Nephron progenitor cell (in vitro differentiated cells): ENCODE data around the gene ZNF14.

Experiments
- DNase-seq: peaks from one replicate; pipeline ENCODE4 v3.0.0; 2021
- H3K27ac Mint-ChIP-seq: 2 replicates; pipeline ENCODE4 v1.8.0; 2021; ENCODE audit warnings: mild to moderate bottlenecking, moderate library complexity, mixed read lengths
- H3K27me3 Mint-ChIP-seq: 2 replicates; pipeline ENCODE4 v1.8.0; 2021; ENCODE audit warnings: mild to moderate bottlenecking, low read depth, mixed read lengths; ENCODE audit not compliant: poor library complexity
- H3K36me3 Mint-ChIP-seq: 2 replicates; pipeline ENCODE4 v1.8.0; 2021; ENCODE audit warnings: low read depth, mixed read lengths
- H3K4me1 Mint-ChIP-seq: 2 replicates; pipeline ENCODE4 v1.8.0; 2021; ENCODE audit warnings: mixed read lengths
- H3K4me3 Mint-ChIP-seq: 2 replicates; pipeline ENCODE4 v1.8.0; 2021; ENCODE audit warnings: mild to moderate bottlenecking, moderate library complexity, mixed read lengths
- H3K9me3 Mint-ChIP-seq: 2 replicates; pipeline ENCODE4 v1.8.0; 2021; ENCODE audit warnings: mild to moderate bottlenecking, moderate library complexity, mixed read lengths
- TF ChIP-seq, protein P1 (sequence below): fragments of 200-600 bp; sonication (generic); IDR thresholded peaks from 2 replicates; pipeline ENCODE4 v1.5.0; 2021; ENCODE audit warnings: antibody characterized with exemption

The ZNF14 gene

DNA sequence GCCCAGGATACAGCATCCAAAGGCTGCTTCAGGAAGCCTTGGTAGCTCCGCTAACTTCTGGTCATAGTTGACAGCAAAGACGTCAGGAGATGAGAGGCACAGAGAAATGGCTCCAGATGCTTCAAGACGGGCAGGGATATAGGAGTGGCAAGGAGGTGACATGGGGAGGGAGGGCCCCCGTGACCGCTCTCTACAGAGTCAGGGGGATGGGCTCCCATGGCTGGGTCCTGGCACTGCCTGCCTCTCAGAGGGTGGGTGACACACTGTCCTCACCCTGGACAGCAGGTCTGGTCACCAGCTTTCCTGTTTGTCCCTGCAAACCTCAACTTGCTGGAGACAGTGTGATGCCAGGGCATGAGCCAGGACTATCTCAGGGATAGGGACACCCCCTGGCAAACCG, 10.3 kb upstream of the ZNF14 start:
- DNase-seq = no peak
- TF ChIP-seq, protein P1, sequence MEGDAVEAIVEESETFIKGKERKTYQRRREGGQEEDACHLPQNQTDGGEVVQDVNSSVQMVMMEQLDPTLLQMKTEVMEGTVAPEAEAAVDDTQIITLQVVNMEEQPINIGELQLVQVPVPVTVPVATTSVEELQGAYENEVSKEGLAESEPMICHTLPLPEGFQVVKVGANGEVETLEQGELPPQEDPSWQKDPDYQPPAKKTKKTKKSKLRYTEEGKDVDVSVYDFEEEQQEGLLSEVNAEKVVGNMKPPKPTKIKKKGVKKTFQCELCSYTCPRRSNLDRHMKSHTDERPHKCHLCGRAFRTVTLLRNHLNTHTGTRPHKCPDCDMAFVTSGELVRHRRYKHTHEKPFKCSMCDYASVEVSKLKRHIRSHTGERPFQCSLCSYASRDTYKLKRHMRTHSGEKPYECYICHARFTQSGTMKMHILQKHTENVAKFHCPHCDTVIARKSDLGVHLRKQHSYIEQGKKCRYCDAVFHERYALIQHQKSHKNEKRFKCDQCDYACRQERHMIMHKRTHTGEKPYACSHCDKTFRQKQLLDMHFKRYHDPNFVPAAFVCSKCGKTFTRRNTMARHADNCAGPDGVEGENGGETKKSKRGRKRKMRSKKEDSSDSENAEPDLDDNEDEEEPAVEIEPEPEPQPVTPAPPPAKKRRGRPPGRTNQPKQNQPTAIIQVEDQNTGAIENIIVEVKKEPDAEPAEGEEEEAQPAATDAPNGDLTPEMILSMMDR = no peak
- Mint-ChIP-seq H3K36me3 (no peaks in the 10 kb centered on the region), H3K4me3 (no peak overlapping the region), H3K27ac (no peak overlapping the region), H3K9me3 (peaks cover 43% of the 10 kb centered on the region), H3K4me1 (no peaks in the 10 kb centered on the region), H3K27me3 (peaks cover 6% of the 10 kb centered on the region)

DNA sequence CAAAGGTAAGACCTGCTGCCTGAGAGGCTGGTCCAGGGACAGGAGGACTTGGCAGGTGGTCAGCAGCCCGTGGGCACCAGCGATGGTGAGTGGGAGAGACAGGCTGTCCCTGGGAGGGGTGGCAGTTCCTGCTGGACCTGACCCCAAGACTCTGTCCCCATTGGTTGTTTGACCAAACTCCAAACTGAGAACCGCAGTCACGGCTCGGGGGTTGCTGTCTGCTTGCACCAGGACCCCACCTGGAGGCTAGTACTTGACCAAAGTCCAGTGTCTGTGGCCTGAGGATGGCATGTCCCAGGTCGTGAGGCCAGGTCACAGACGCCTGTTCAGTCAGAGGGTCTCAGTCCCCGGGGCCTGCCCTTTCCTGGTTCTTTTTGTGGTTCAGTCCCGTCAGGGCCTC, 9.9 kb upstream of the ZNF14 start:
- Mint-ChIP-seq H3K4me3 (no peak overlapping the region), H3K4me1 (no peaks in the 10 kb centered on the region), H3K36me3 (no peaks in the 10 kb centered on the region), H3K9me3 (peaks cover 43% of the 10 kb centered on the region), H3K27ac (no peak overlapping the region), H3K27me3 (peaks cover 6% of the 10 kb centered on the region)
- DNase-seq = no peak
- TF ChIP-seq, protein P1 = no peak

DNA sequence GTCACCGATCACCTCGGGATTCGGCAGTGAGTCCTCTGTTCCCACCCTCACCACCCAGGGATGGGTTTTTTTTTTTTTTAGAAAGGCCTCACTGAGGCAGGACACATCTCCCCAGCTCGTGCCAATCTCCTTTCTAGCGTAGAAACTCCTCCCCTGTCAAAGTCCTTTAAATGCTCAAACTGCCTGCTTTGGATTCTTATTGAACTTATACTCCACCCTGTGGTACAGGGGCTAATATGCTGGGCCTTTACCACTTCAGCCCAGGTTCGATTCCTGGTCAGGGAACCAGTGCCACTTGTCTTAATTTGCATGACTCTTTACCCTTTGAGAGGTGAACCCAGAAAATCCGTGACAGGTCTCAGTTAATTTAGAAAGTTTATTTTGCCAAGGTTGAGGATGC, 8.3 kb upstream of the ZNF14 start:
- no peak for DNase-seq
- H3K4me1 Mint-ChIP-seq = no peaks in the 10 kb centered on the region
- no peak overlapping the region for H3K27ac Mint-ChIP-seq
- no peaks in the 10 kb centered on the region for H3K36me3 Mint-ChIP-seq
- no peak overlapping the region for H3K4me3 Mint-ChIP-seq
- H3K27me3 Mint-ChIP-seq = peaks cover 11% of the 10 kb centered on the region
- TF ChIP-seq, protein P1 = no peak
- peaks cover 46% of the 10 kb centered on the region for H3K9me3 Mint-ChIP-seq

DNA sequence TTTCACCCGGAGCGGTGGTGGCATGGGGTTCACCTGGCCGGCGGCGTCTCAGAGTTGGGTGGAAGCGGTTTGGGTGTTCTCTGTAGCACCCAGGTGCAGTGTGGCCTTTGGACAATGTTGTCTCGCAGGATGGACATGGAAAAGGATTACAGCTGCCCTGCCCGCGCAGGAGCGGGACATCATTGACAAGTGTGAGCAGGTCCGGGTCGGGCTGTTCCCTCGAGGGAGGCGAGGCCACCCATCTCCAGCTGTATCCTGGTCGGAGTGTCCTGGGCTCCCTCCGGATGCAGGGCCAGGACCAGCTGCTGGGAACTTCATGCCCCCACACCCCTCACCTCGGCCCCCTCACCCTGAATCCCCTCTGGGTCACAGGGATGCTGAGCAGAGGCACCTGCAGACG, 7.8 kb upstream of the ZNF14 start:
- Mint-ChIP-seq H3K36me3 (no peaks in the 10 kb centered on the region), H3K27me3 (peaks cover 11% of the 10 kb centered on the region), H3K27ac (no peak overlapping the region), H3K4me3 (no peak overlapping the region), H3K9me3 (peaks cover 46% of the 10 kb centered on the region), H3K4me1 (no peaks in the 10 kb centered on the region)
- no peak for DNase-seq
- TF ChIP-seq, protein P1 = no peak

DNA sequence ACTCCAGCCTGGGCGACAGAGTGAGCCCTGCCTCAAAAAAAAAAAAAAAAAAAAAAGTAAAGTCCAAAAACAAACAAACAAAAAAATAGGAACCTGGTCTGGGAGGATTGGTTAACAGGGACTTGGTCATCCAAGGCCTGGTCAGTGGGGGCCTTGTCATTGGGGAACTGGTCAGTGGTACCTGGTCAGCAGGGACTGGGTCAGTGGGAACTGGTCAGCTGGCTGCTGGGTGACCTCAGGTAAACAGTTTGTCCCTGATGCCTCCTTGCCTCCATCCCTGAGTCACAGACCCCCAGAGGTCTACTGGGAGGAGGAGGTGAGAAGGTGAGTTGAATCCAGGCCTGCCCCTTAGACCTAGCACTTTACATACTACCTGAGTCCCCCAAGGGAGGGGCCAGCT, 5.7 kb upstream of the ZNF14 start:
- Mint-ChIP-seq H3K9me3 (peaks cover 47% of the 10 kb centered on the region), H3K4me1 (no peaks in the 10 kb centered on the region), H3K27ac (no peak overlapping the region), H3K27me3 (peaks cover 8% of the 10 kb centered on the region), H3K36me3 (no peaks in the 10 kb centered on the region), H3K4me3 (no peak overlapping the region)
- TF ChIP-seq, protein P1 = no peak
- no peak for DNase-seq

DNA sequence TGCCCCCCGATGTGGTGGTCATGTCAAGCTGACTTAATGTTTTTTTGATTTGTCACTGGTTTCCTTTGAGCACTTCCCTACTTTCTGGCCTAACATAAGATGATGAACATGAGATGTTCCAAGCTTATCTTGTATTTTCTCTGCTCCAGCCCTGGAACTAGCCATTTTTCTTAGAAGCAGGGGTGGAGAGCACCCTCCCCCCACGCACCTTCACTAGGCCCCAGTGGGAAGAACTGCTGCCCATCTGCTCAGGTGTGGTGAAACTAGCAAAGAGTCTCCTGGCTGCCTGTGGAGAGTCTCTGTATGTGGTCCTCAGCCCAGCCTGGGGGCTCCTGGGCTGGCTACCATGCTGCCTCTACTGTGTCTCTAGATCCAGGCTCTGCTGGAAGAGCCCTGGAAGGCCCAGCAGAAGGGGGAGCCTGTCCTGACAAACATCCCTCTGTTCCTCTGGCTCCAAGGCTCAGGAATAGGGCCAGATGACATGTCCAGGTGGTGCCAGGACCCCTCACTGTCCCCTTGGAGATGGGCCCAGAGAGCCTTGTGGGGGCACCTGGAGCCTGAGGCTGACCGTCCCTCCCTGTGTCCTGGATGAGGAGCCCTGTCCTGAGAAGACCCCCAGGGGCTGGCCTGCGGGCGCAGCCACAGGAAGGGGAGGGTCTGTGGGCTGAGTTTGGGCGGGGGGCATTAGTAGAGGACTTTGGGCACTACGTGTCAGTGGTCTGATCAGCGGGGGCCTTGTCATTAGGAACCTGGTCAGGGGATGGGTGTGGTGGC, 4.8 kb upstream of the ZNF14 start:
- H3K27ac Mint-ChIP-seq = no peak overlapping the region
- H3K4me3 Mint-ChIP-seq = no peak overlapping the region
- no peak for DNase-seq
- peaks cover 12% of the 10 kb centered on the region for H3K27me3 Mint-ChIP-seq
- H3K9me3 Mint-ChIP-seq = peaks cover 48% of the 10 kb centered on the region
- H3K36me3 Mint-ChIP-seq = peaks cover 7% of the 10 kb centered on the region
- peaks cover 7% of the 10 kb centered on the region for H3K4me1 Mint-ChIP-seq
- TF ChIP-seq, protein P1 = no peak
